ENCODE results near the gene WDR33.
A peak's percentile ranks its signal among the peaks of the same experiment; 100 is the strongest.

The WDR33 gene

DNA sequence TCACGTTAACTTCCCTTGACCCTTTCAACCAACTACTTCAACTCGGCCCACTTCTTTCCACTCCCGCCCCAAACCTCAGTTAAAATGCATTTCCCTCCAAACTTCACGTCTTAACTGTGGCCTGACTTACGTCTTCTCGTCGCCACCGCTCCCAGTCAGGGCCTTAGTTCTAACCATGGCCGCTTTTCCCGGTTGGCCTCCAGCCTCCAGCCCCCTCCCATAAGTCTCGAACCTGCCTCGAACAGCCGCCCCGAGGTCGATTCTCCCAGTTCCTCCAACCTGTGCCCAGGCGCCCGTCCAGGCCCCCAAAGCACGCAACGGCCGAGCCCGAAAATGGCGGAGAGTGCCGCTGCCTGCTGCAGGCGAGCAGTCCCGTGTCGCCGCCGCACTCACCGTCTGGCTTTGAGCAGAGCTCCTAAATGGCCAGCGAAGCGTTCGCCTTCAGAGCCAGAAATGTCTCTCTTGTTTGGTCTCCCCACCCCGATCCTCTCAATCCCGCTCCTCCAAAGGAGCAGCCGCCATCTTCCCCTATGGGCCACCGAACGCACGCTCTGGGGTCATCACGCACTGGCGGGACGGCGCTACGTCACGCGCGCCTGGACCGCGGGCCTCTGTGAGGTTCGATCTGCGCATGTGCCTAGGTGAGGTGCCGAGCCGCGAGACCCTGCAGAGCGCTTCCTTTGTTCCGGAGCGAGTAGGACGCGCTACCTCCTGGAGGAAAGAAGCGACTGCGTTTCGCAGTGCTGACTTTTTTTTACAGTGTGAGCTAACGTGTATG, at the start of gene WDR33:
Gene WDR33, minus strand, starts transcription at position 553 of the 778 bp plus-strand sequence. CDS start 40,190 bp downstream, outside the sequence.
- Histone ChIP-seq H3K4me3 (ENCODE audit: low read depth, low read length) (peak within 1 kb of the TSS; percentile 91), H3K36me3 (replicated peaks) (no peaks in the 10 kb centered on the region), H3K27ac (peak within 1 kb of the TSS; percentile 87), H3K27me3 (replicated peaks) (no peaks in the 10 kb centered on the region)
- peak; percentile 37 for TF ChIP-seq CTCF (IDR thresholded peaks at IDR 0.05; ENCODE audit: low read depth, low read length, missing control alignments)
- peak; percentile 83 for DNase-seq
- in situ Hi-C loops (cut with HindIII; ENCODE audit: low pct_ligation_motif_present, low sequenced_read_pairs), result no loop called here

GRCh38 chr2:127860130-127860529, 49.2 kb upstream of the WDR33 start:
- no peak for DNase-seq
- no peak for TF ChIP-seq CTCF (IDR thresholded peaks at IDR 0.05; ENCODE audit: low read depth, low read length, missing control alignments)
- Histone ChIP-seq H3K4me3 (ENCODE audit: low read depth, low read length) (no peak overlapping the region), H3K36me3 (replicated peaks) (peaks cover 20% of the 10 kb centered on the region), H3K27ac (no peak overlapping the region), H3K27me3 (replicated peaks) (no peaks in the 10 kb centered on the region)
- in situ Hi-C loops (cut with HindIII; ENCODE audit: low pct_ligation_motif_present, low sequenced_read_pairs), result no loop called here

GRCh38 chr2:127859712-127860085, 48.7 kb upstream of the WDR33 start:
- no peak overlapping the region for H3K27ac ChIP-seq
- in situ Hi-C loops (cut with HindIII; ENCODE audit: low pct_ligation_motif_present, low sequenced_read_pairs), result no loop called here
- no peak for TF ChIP-seq CTCF (IDR thresholded peaks at IDR 0.05; ENCODE audit: low read depth, low read length, missing control alignments)
- DNase-seq, result no peak
- H3K27me3 ChIP-seq (replicated peaks), result no peaks in the 10 kb centered on the region
- no peak overlapping the region for H3K4me3 ChIP-seq (ENCODE audit: low read depth, low read length)
- H3K36me3 ChIP-seq (replicated peaks), result peaks cover 16% of the 10 kb centered on the region

GRCh38 chr2:127857265-127857808, 46.4 kb upstream of the WDR33 start:
- TF ChIP-seq CTCF (IDR thresholded peaks at IDR 0.05; ENCODE audit: low read depth, low read length, missing control alignments), result no peak
- H3K27ac ChIP-seq, result peak overlapping the region; percentile 76
- in situ Hi-C loops (cut with HindIII; ENCODE audit: low pct_ligation_motif_present, low sequenced_read_pairs), result no loop called here
- H3K4me3 ChIP-seq (ENCODE audit: low read depth, low read length), result peak overlapping the region; percentile 93
- DNase-seq, result no peak
- peaks cover 3% of the 10 kb centered on the region for H3K36me3 ChIP-seq (replicated peaks)
- no peaks in the 10 kb centered on the region for H3K27me3 ChIP-seq (replicated peaks)

GRCh38 chr2:127853671-127854070, 42.7 kb upstream of the WDR33 start:
- Histone ChIP-seq H3K27ac (no peak overlapping the region), H3K4me3 (ENCODE audit: low read depth, low read length) (no peak overlapping the region), H3K27me3 (replicated peaks) (no peaks in the 10 kb centered on the region), H3K36me3 (replicated peaks) (peaks cover 13% of the 10 kb centered on the region)
- TF ChIP-seq CTCF (IDR thresholded peaks at IDR 0.05; ENCODE audit: low read depth, low read length, missing control alignments), result no peak
- DNase-seq, result peak; percentile 13
- in situ Hi-C loops (cut with HindIII; ENCODE audit: low pct_ligation_motif_present, low sequenced_read_pairs), result no loop called here

Data from brain microvascular endothelial cell (primary cell).